Measurements from ENCODE around the gene PNPLA4. TPM values are rescaled to one million over a fixed set of nuclear protein-coding genes. Genes with fewer than 3 reads are reported as not detected.

PNPLA4 gene
- total and polyA plus RNA-seq, 2 of the 13 experiments (the other 11 are each of a cell fraction or from before 2014, with no cell fraction given): 13.0 to 17.7 TPM

DNA sequence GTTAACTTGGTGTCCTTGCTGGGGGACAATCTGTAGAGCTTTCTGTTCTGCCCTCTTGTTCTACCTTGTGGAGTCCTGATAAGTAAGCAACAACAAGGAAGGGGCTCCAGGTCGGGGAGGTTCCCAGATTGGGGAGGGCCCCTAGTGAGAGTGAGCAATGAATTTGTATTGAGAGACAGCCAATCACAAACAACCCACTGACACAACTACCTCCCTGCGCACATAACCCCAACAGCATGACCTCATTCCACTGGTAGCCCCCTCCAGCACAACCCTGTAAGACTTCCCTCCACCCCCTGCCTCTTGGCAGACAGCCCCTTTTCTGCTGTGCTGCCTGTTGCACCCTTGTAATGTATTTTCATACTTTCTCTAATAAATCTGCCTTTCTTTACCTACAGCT is 19.7 kb upstream of the PNPLA4 start:
- DNase-seq (ENCODE audit: low spot score): no peak
- no TSS peak for BruUV-seq (replicated peaks)
- no peak for TF ChIP-seq E2F1 (CRISPR knock-in tag; IDR thresholded peaks at IDR 0.05)
- no peak for TF ChIP-seq ZNF775 (CRISPR knock-in tag; IDR thresholded peaks at IDR 0.05; ENCODE audit: borderline replicate concordance)
- TF ChIP-seq, protein P1, sequence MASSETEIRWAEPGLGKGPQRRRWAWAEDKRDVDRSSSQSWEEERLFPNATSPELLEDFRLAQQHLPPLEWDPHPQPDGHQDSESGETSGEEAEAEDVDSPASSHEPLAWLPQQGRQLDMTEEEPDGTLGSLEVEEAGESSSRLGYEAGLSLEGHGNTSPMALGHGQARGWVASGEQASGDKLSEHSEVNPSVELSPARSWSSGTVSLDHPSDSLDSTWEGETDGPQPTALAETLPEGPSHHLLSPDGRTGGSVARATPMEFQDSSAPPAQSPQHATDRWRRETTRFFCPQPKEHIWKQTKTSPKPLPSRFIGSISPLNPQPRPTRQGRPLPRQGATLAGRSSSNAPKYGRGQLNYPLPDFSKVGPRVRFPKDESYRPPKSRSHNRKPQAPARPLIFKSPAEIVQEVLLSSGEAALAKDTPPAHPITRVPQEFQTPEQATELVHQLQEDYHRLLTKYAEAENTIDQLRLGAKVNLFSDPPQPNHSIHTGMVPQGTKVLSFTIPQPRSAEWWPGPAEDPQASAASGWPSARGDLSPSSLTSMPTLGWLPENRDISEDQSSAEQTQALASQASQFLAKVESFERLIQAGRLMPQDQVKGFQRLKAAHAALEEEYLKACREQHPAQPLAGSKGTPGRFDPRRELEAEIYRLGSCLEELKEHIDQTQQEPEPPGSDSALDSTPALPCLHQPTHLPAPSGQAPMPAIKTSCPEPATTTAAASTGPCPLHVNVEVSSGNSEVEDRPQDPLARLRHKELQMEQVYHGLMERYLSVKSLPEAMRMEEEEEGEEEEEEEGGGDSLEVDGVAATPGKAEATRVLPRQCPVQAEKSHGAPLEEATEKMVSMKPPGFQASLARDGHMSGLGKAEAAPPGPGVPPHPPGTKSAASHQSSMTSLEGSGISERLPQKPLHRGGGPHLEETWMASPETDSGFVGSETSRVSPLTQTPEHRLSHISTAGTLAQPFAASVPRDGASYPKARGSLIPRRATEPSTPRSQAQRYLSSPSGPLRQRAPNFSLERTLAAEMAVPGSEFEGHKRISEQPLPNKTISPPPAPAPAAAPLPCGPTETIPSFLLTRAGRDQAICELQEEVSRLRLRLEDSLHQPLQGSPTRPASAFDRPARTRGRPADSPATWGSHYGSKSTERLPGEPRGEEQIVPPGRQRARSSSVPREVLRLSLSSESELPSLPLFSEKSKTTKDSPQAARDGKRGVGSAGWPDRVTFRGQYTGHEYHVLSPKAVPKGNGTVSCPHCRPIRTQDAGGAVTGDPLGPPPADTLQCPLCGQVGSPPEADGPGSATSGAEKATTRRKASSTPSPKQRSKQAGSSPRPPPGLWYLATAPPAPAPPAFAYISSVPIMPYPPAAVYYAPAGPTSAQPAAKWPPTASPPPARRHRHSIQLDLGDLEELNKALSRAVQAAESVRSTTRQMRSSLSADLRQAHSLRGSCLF (CRISPR knock-in tag; IDR thresholded peaks at IDR 0.05; ENCODE audit: borderline replicate concordance): no peak
- no peak for TF ChIP-seq ZNF687 (CRISPR knock-in tag; IDR thresholded peaks at IDR 0.05)
- TF ChIP-seq CREBL2 (CRISPR knock-in tag; IDR thresholded peaks at IDR 0.05; ENCODE audit: borderline replicate concordance): no peak
- no peak for TF ChIP-seq SP5 (CRISPR knock-in tag; IDR thresholded peaks at IDR 0.05; ENCODE audit: borderline replicate concordance, low read depth)
- no peak for TF ChIP-seq TAF15 (IDR thresholded peaks at IDR 0.05; ENCODE audit: low read depth, low read length, poor library complexity, severe bottlenecking)
- TF ChIP-seq PPARG (CRISPR knock-in tag; conservative IDR thresholded peaks at IDR 0.05): no peak
- no peak for TF ChIP-seq MIER3 (CRISPR knock-in tag; IDR thresholded peaks at IDR 0.05; ENCODE audit: borderline replicate concordance)
- Histone ChIP-seq H3K9me3 (ENCODE audit: low read length) (no peaks in the 10 kb centered on the region), H3K27ac (ENCODE audit: extremely low read length, insufficient read depth, low read length) (no peak overlapping the region), H3K27me3 (ENCODE audit: control insufficient read depth in 1 of 2, insufficient read depth in 2 of 2, low read length in 2 of 2) (no peaks in the 10 kb centered on the region), H3K4me3 (replicated peaks in 1 of 3; ENCODE audit: insufficient read depth in 1 of 3, low read depth in 2 of 3, low read length in 3 of 3) (no peak overlapping the region), H3K9ac (ENCODE audit: insufficient read depth, low read depth, low read length) (no peak overlapping the region), H4K20me1 (ENCODE audit: insufficient read depth, low read length) (no peaks in the 10 kb centered on the region), H2AFZ (ENCODE audit: low read length) (no peak overlapping the region), H3K36me3 (replicated peaks in 1 of 2; ENCODE audit: control insufficient read depth in 1 of 2, insufficient read depth in 2 of 2, low read length in 2 of 2) (no peaks in the 10 kb centered on the region), H3K4me1 (ENCODE audit: insufficient read depth, low read length) (no peaks in the 10 kb centered on the region), H3K79me2 (ENCODE audit: insufficient read depth, low read length) (no peaks in the 10 kb centered on the region), H3K4me2 (ENCODE audit: low read depth, low read length) (no peak overlapping the region)
- intact Hi-C loops (cut with micrococcal nuclease; ENCODE audit: unreplicated experiment): no loop called here
- CTCF ChIA-PET (ENCODE audit: low intra/inter-chr PET ratio, low total read pairs): no interaction called here
- no peak for FAIRE-seq
- 100% methylated on average over 1 of the region's 2 CpGs for WGBS (ENCODE audit: low lambda C conversion rate)
- in situ Hi-C loops (cut with HindIII; ENCODE audit: extremely low pct_ligation_motif_present, low pct_unique_long_range_greater_than_20kb): no loop called here
- POLR2A ChIA-PET: no interaction called here
- no peak for ATAC-seq
